ENCODE data around the gene STAMBPL1.
A peak's percentile ranks its signal among the peaks of the same experiment; 100 is the strongest.

The STAMBPL1 gene

DNA sequence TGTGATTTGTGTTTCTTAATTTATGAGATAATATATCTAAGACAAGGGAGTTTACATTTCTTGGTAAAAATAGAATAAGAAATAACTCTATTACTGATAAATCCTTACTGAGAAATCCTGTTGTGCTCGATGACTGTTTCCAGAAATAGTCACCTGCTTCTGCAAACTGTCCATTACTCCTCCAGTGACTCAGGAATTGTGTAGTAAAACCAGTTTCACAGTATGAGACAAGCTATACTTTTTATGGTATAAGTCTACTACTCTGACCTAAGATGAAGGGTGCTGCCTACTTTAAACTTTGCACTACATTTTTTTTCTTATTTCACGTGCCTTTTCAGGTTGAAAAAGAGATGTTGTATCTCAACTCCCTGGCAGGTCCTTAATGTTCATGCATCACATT is 21.6 kb upstream of the STAMBPL1 start:
- no peaks in the 10 kb centered on the region for H3K79me2 ChIP-seq (ENCODE audit: insufficient read depth, low read length)
- no peaks in the 10 kb centered on the region for H4K20me1 ChIP-seq (ENCODE audit: insufficient read depth, low read length, poor library complexity, severe bottlenecking)
- TF ChIP-seq EZH2phosphoT487 (IDR thresholded peaks at IDR 0.05; ENCODE audit: borderline replicate concordance): no peak
- TF ChIP-seq, protein P1, sequence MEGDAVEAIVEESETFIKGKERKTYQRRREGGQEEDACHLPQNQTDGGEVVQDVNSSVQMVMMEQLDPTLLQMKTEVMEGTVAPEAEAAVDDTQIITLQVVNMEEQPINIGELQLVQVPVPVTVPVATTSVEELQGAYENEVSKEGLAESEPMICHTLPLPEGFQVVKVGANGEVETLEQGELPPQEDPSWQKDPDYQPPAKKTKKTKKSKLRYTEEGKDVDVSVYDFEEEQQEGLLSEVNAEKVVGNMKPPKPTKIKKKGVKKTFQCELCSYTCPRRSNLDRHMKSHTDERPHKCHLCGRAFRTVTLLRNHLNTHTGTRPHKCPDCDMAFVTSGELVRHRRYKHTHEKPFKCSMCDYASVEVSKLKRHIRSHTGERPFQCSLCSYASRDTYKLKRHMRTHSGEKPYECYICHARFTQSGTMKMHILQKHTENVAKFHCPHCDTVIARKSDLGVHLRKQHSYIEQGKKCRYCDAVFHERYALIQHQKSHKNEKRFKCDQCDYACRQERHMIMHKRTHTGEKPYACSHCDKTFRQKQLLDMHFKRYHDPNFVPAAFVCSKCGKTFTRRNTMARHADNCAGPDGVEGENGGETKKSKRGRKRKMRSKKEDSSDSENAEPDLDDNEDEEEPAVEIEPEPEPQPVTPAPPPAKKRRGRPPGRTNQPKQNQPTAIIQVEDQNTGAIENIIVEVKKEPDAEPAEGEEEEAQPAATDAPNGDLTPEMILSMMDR (conservative IDR thresholded peaks at IDR 0.05; ENCODE audit: low read length): no peak
- no peaks in the 10 kb centered on the region for H3K36me3 ChIP-seq (ENCODE audit: insufficient read depth, low read length)
- no peak overlapping the region for H3K9ac ChIP-seq (ENCODE audit: low read depth, low read length, poor library complexity, severe bottlenecking)
- no peaks in the 10 kb centered on the region for H3K9me2 ChIP-seq (replicated peaks; ENCODE audit: low read depth, low read length)
- no peaks in the 10 kb centered on the region for H3F3A ChIP-seq (ENCODE audit: low read depth)
- H3K9me3 ChIP-seq (ENCODE audit: insufficient read depth, low read depth, low read length): no peaks in the 10 kb centered on the region
- H3K27me3 ChIP-seq (ENCODE audit: insufficient read depth, low read length, poor library complexity, severe bottlenecking): no peaks in the 10 kb centered on the region
- no peak overlapping the region for H3K4me3 ChIP-seq (ENCODE audit: low read length, poor library complexity, severe bottlenecking)
- H3K4me2 ChIP-seq (ENCODE audit: low read depth, low read length, poor library complexity, severe bottlenecking): no peak overlapping the region
- H3K4me1 ChIP-seq (ENCODE audit: insufficient read depth, low read length, poor library complexity, severe bottlenecking): peaks cover 14% of the 10 kb centered on the region
- H2AFZ ChIP-seq (ENCODE audit: low read length): no peak overlapping the region

DNA sequence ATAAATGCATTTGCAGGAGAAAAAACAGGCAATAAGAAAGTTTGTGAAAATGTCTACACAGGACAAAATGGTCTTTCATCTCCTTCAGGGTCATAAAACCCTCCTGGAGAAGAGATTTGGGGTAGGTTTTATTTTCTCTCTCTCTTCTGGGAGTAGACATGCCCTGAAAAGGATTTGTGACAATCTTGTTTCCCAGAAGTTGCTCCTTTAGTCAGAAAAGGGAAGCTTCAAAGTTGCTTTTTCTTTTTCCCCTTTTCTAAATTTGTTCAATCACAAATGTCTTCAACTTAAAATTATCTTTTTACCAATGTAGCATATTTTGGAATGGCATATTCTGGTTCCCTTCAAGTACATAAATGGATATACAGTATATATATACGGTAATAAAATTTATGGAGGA is 19.0 kb upstream of the STAMBPL1 start:
- Histone ChIP-seq H3K9ac (ENCODE audit: low read depth, low read length, poor library complexity, severe bottlenecking) (no peak overlapping the region), H3K4me1 (ENCODE audit: insufficient read depth, low read length, poor library complexity, severe bottlenecking) (no peaks in the 10 kb centered on the region), H4K20me1 (ENCODE audit: insufficient read depth, low read length, poor library complexity, severe bottlenecking) (no peaks in the 10 kb centered on the region), H3K9me2 (replicated peaks; ENCODE audit: low read depth, low read length) (no peaks in the 10 kb centered on the region), H3K4me2 (ENCODE audit: low read depth, low read length, poor library complexity, severe bottlenecking) (no peak overlapping the region), H3K79me2 (ENCODE audit: insufficient read depth, low read length) (no peaks in the 10 kb centered on the region), H3K36me3 (ENCODE audit: insufficient read depth, low read length) (no peaks in the 10 kb centered on the region), H3K9me3 (ENCODE audit: insufficient read depth, low read depth, low read length) (no peaks in the 10 kb centered on the region), H3K4me3 (ENCODE audit: low read length, poor library complexity, severe bottlenecking) (no peak overlapping the region), H3F3A (ENCODE audit: low read depth) (no peaks in the 10 kb centered on the region), H2AFZ (ENCODE audit: low read length) (no peak overlapping the region), H3K27me3 (ENCODE audit: insufficient read depth, low read length, poor library complexity, severe bottlenecking) (no peaks in the 10 kb centered on the region)
- no peak for TF ChIP-seq EZH2phosphoT487 (IDR thresholded peaks at IDR 0.05; ENCODE audit: borderline replicate concordance)
- TF ChIP-seq, protein P1 (conservative IDR thresholded peaks at IDR 0.05; ENCODE audit: low read length): no peak

DNA sequence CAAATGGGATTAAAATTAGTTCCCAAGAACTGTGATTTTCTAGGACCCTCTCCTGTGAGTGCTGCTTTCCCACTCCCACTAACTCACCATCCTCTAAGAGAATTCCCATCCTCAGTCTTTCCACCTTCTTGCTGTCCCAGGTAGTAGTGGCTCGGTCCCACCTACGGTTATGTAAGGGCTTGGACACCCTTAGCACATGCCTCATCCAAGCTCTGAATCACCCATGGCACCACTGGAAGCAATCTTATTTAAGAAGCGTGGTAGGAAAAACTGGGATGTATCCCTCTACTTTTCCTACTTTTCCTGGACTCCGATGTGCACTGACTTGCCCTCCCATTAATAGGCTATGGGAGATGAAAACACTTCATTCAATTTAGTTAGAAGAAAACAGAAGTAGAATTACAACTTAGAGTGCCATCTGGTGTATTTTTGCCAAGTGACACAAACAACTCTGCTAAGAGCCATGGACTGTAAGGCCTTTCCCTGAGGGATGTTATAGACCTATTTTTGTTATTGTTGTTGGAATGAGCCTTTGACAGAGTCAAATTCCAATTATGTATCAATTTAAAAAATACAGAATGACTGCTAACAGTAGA is 14.7 kb upstream of the STAMBPL1 start:
- H3K79me2 ChIP-seq (ENCODE audit: insufficient read depth, low read length): no peaks in the 10 kb centered on the region
- no peak for TF ChIP-seq EZH2phosphoT487 (IDR thresholded peaks at IDR 0.05; ENCODE audit: borderline replicate concordance)
- TF ChIP-seq, protein P1 (conservative IDR thresholded peaks at IDR 0.05; ENCODE audit: low read length): peak; percentile 60
- no peaks in the 10 kb centered on the region for H3F3A ChIP-seq (ENCODE audit: low read depth)
- no peaks in the 10 kb centered on the region for H4K20me1 ChIP-seq (ENCODE audit: insufficient read depth, low read length, poor library complexity, severe bottlenecking)
- no peaks in the 10 kb centered on the region for H3K27me3 ChIP-seq (ENCODE audit: insufficient read depth, low read length, poor library complexity, severe bottlenecking)
- H3K9ac ChIP-seq (ENCODE audit: low read depth, low read length, poor library complexity, severe bottlenecking): no peak overlapping the region
- no peaks in the 10 kb centered on the region for H3K4me1 ChIP-seq (ENCODE audit: insufficient read depth, low read length, poor library complexity, severe bottlenecking)
- no peaks in the 10 kb centered on the region for H3K36me3 ChIP-seq (ENCODE audit: insufficient read depth, low read length)
- H3K9me2 ChIP-seq (replicated peaks; ENCODE audit: low read depth, low read length): no peaks in the 10 kb centered on the region
- H3K9me3 ChIP-seq (ENCODE audit: insufficient read depth, low read depth, low read length): no peaks in the 10 kb centered on the region
- H2AFZ ChIP-seq (ENCODE audit: low read length): no peak overlapping the region
- no peak overlapping the region for H3K4me3 ChIP-seq (ENCODE audit: low read length, poor library complexity, severe bottlenecking)
- no peak overlapping the region for H3K4me2 ChIP-seq (ENCODE audit: low read depth, low read length, poor library complexity, severe bottlenecking)
